ENCODE results near the gene CDH4. TPM values are rescaled to one million over a fixed set of nuclear protein-coding genes. Genes with fewer than 3 reads are reported as not detected.

Gene CDH4
- total RNA-seq, 2 donors from 2014 or later: 0.07 to 0.94 TPM

GRCh38 chr20:61699495-61700374, 447.7 kb downstream of the CDH4 start:
- H3K9me3 ChIP-seq: no peaks in the 10 kb centered on the region
- H3K4me3 ChIP-seq: no peak overlapping the region
- no peaks in the 10 kb centered on the region for H3K36me3 ChIP-seq
- H3K27me3 ChIP-seq: no peaks in the 10 kb centered on the region
- DNase-seq (ENCODE audit: low spot score): no peak
- no peak overlapping the region for H3K27ac ChIP-seq
- TF ChIP-seq CTCF (IDR thresholded peaks at IDR 0.05): no peak
- peaks cover 0 to 7% of the 10 kb centered on the region in 2 donors for H3K4me1 ChIP-seq

GRCh38 chr20:61700595-61701140, 448.6 kb downstream of the CDH4 start:
- no peak for DNase-seq (ENCODE audit: low spot score)
- H3K36me3 ChIP-seq: no peaks in the 10 kb centered on the region
- TF ChIP-seq CTCF (IDR thresholded peaks at IDR 0.05): no peak
- H3K27ac ChIP-seq: no peak overlapping the region
- no peaks in the 10 kb centered on the region for H3K9me3 ChIP-seq
- H3K27me3 ChIP-seq: no peaks in the 10 kb centered on the region
- H3K4me1 ChIP-seq: peaks cover 0 to 7% of the 10 kb centered on the region in 2 donors
- H3K4me3 ChIP-seq: no peak overlapping the region

DNA sequence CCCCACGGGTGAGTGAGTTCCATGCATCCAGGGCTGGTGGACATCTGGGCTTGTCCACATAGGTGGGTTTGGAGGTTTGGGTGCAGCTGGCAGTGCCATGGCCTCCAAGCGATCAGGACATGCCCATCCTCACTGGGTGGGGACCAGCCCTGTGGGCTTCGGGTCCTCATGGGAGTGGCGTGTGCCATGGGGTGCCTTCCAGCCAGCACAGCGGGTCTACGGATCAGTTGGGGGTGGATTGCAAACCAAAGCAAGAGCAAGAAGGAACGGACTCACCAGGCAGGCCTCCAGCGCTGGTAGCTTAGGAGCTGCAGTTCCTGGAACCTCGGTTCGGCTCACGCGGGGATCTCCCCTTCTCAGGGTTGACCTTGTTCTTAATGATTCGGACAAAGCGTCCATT, 449.3 kb downstream of the CDH4 start:
- DNase-seq (ENCODE audit: low spot score): no peak
- H3K9me3 ChIP-seq: no peaks in the 10 kb centered on the region
- H3K27ac ChIP-seq: no peak overlapping the region
- H3K36me3 ChIP-seq: no peaks in the 10 kb centered on the region
- peaks cover 0 to 7% of the 10 kb centered on the region in 2 donors for H3K4me1 ChIP-seq
- H3K4me3 ChIP-seq: no peak overlapping the region
- H3K27me3 ChIP-seq: no peaks in the 10 kb centered on the region
- no peak for TF ChIP-seq CTCF (IDR thresholded peaks at IDR 0.05)

DNA sequence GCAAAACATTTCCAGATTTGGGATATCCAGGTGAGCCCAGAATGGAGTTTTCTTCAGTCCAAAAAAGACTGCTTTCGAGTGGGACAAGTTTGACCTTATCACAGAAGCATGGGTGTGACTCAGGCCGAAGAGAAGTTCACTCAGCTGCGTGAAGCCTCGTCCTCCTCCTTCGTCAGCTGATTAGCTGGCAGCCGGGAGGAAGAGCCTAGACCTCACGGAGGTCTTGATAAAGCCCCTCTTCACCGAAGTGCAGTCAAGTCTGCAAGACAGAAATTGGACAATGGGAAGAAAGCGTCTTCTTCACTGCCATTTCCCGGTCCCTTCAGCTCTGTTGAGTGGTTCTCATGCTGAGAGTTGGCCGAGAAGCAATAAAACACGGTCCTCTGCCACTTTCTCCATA, 449.7 kb downstream of the CDH4 start:
- H3K27me3 ChIP-seq: no peaks in the 10 kb centered on the region
- H3K9me3 ChIP-seq: no peaks in the 10 kb centered on the region
- H3K4me1 ChIP-seq: peaks cover 0 to 7% of the 10 kb centered on the region in 2 donors
- H3K4me3 ChIP-seq: no peak overlapping the region
- DNase-seq (ENCODE audit: low spot score): no peak
- H3K36me3 ChIP-seq: no peaks in the 10 kb centered on the region
- no peak for TF ChIP-seq CTCF (IDR thresholded peaks at IDR 0.05)
- H3K27ac ChIP-seq: no peak overlapping the region

DNA sequence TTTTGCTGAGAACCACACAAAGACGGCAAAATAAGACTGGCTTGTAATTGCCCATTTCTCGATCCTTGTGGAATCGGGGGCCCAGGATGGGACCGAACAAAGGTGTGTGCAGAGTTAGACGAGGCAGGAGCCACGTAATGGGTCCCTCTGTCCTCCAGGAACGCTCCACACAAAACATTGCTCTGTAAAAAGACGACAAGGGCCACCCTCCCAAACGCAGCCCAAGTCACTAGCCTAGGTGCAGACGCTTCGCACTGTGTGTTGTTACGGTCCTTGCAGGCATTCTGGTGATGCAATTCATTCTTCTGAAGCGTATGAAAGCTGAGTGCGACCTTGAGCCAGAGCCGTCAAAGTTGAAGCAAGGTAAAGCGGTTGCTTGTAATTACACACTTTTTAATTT, 450.2 kb downstream of the CDH4 start:
- Histone ChIP-seq H3K9me3 (no peaks in the 10 kb centered on the region), H3K36me3 (no peaks in the 10 kb centered on the region), H3K27me3 (no peaks in the 10 kb centered on the region), H3K4me3 (no peak overlapping the region), H3K4me1 (peaks cover 0 to 7% of the 10 kb centered on the region in 2 donors), H3K27ac (no peak overlapping the region)
- DNase-seq (ENCODE audit: low spot score): no peak
- no peak for TF ChIP-seq CTCF (IDR thresholded peaks at IDR 0.05)
